Skin epidermis (tissue), 12 donors: ENCODE measurements around the gene GNG3.

Experiments
- H3K27ac ChIP-seq, 21 experiments: fragments of 200-600 bp; sonication (generic) in 11 of 21; one replicate each; pipeline ENCODE4 v1.5.0; 2020; ENCODE audit warnings: mild to moderate bottlenecking in 3 of 21, inconsistent platforms in 2 of 21, moderate library complexity in 2 of 21
- H3K4me3 ChIP-seq, 7 experiments: fragments of 200-600 bp; sonication (generic) in 2 of 7; one replicate each; pipeline ENCODE4 v1.5.0; 2020; ENCODE audit warnings: inconsistent platforms in 2 of 7, mild to moderate bottlenecking in 2 of 7, moderate library complexity in 1 of 7

The GNG3 gene

DNA sequence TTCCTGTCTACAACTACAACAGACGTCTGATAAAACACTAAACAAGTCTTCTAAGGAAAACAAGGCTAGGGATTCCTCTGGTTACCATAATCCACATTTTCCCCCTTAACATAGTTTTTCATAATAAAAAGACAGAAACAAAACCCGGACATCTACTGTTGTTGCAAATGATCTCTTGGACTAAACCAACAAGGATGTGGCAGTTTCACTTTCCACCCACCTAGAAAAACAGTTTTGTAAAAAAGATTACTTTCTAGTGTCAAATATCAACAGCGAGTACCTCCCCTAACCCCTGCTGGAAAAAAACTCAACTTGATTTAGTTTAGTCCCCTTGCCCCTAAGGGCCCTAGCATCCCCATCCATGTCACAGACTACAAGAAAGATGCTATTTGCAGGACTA is 5.4 kb downstream of the GNG3 start:
- H3K27ac ChIP-seq, result peak overlapping the region in 3 of 21 experiments; percentile 8 to 15 (median 9)
- no peak overlapping the region for H3K4me3 ChIP-seq

GRCh38 chr11:62713343-62713742 is 5.9 kb downstream of the GNG3 start:
- Histone ChIP-seq H3K4me3 (no peak overlapping the region), H3K27ac (peak overlapping the region in 3 of 21 experiments; percentile 8 to 15 (median 9))

DNA sequence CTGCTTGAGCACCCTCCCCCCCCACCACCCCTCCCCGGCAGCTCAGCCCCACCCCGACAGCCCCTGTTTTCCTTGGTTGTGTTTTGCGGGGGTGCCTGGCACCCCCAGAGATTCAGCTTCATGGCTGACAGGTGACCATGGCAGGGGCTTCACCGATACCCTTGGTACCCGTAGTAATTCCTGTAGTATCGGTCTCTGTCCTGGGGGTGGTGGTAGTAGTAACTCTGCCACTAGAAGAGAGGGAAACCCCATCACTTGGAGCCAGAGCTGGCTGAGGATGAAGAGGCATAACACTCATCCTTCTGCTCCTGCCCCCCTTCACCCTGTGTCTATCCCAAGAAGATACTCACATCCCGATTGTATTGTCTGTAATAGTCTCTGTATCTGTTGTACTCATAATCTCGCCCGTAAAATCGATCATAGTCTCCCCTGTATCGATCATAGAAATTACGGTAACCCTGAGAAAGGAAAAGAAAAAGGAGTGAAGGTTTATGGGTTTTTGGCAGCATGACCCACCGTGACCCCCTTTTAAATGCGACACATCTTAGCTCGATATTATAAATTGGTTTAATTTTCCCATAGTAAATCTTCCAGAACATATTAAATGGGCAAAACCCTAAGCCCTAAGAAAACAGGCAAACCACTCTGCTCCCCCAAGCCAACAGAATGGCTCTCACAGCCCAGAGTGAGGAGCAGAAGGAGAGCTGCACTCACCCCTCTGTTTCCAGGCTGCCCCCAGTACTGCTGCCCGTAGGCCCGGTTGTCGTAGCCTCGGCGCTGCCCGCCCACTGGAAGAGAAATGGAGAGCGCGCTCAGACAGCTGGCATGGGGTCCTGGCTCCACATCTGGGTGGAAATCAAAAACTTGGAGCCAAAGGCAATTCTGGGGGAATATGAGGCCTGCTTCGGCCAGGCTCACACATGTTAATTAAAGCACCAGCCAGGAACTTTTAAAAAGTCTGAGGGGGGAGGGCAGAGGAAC is 8.0 kb downstream of the GNG3 start:
- Histone ChIP-seq H3K4me3 (no peak overlapping the region), H3K27ac (peak overlapping the region in 3 of 21 experiments; percentile 3 to 38 (median 27))

GRCh38 chr11:62716206-62716605 is 8.7 kb downstream of the GNG3 start:
- Histone ChIP-seq H3K27ac (peak overlapping the region in 1 of 21 experiments; percentile 27), H3K4me3 (no peak overlapping the region)

DNA sequence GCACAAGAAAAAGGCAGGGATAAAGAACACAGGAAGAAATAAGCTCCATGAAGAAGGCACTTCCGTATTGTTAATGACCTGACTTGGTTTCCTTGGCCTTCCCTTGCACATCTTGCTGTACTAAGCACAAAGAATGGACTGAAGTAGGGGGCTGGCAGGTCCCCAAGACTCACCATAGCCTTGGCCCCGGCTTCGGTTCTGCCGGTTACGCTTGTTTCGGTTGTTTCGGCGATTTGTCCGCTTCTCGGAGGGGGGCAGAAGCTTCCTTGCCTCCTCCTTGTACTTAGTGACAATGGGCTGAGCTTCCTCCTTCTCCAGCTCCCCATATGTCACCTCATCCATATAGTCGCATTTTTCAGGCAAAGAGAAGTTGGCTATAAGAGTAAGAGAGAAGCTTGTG is 9.3 kb downstream of the GNG3 start:
- Histone ChIP-seq H3K4me3 (no peak overlapping the region), H3K27ac (peak overlapping the region in 1 of 21 experiments; percentile 13)

GRCh38 chr11:62719302-62719978 is 12.0 kb downstream of the GNG3 start:
- Histone ChIP-seq H3K27ac (peak overlapping the region in 1 of 21 experiments; percentile 20), H3K4me3 (no peak overlapping the region)

- H3K4me3 ChIP-seq, result no peak overlapping the region
- no peak overlapping the region for H3K27ac ChIP-seq
These were observed 14.5 kb downstream of the GNG3 start for GRCh38 chr11:62721994-62722393.

- Histone ChIP-seq H3K4me3 (peak overlapping the region in 3 of 7 experiments; percentile 1 to 90 (median 86)), H3K27ac (peak overlapping the region in 2 of 21 experiments; percentile 89 to 96)
These were observed 16.7 kb downstream of the GNG3 start for GRCh38 chr11:62724171-62724570.

DNA sequence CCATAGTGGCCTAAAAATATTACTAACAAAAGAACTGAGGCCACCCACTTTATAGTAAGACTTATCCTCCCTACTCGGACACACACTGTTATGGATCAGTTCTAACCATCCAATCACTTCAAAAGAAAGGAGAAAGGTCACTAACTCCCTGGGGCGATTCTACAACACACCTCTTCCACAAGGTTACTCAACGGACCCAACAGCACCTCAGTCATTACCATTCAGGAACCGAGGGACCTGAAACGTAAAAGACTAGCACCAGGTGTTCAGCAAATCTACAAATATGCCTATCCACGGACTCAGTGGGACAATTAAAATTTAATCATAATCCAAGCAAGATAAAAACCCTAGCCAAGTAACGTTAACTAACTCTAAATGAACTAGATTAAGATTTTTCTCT is 18.2 kb downstream of the GNG3 start:
- Histone ChIP-seq H3K27ac (peak overlapping the region in 18 of 21 experiments; percentile 86 to 99 (median 94)), H3K4me3 (peak overlapping the region; percentile 68 to 97 (median 90))

- H3K4me3 ChIP-seq, result peak overlapping the region; percentile 68 to 97 (median 90)
- H3K27ac ChIP-seq, result peak overlapping the region; percentile 86 to 99 (median 94)
These were observed 18.9 kb downstream of the GNG3 start for GRCh38 chr11:62726156-62726914.

DNA sequence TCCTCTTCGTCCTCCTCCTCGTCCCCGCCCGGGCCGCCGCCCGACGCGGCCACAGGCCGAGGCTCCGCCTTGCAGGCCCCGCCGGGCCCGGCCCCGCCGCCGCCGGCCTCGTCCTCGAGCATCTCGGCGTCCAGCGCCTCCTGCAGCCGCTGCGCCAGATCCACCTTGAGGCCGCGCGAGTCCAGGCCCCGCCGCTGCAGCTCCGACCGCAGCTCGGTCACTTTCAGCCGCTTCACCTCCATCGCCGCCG is 19.4 kb downstream of the GNG3 start:
- Histone ChIP-seq H3K4me3 (peak overlapping the region; percentile 68 to 97 (median 90)), H3K27ac (peak overlapping the region; percentile 86 to 99 (median 94))

GRCh38 chr11:62727165-62727871 is 19.8 kb downstream of the GNG3 start, which contains the start of gene HNRNPUL2:
TSS of gene HNRNPUL2 (minus strand) at chr11:62727457. CDS start at chr11:62727156, 301 bp downstream.
- Histone ChIP-seq H3K27ac (peak within 1 kb of the TSS; percentile 86 to 99 (median 94)), H3K4me3 (peak within 1 kb of the TSS; percentile 68 to 97 (median 90))

DNA sequence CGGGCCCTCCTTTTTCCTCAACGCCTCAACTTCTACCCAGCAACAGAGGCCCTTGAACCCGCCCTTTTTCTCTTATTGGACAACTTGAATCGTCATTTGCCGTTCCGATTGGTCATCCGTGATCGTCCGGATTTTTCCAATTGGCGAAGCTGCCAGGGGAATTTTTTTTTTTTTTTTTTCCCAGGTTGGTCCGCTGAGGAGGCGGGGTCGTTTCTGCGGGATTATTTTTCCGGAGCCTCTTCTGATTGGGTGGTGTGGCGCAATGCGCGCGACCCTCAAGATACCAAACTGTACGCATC is 20.3 kb downstream of the GNG3 start:
- Histone ChIP-seq H3K27ac (peak overlapping the region; percentile 68 to 99 (median 94)), H3K4me3 (peak overlapping the region; percentile 68 to 97 (median 90))

DNA sequence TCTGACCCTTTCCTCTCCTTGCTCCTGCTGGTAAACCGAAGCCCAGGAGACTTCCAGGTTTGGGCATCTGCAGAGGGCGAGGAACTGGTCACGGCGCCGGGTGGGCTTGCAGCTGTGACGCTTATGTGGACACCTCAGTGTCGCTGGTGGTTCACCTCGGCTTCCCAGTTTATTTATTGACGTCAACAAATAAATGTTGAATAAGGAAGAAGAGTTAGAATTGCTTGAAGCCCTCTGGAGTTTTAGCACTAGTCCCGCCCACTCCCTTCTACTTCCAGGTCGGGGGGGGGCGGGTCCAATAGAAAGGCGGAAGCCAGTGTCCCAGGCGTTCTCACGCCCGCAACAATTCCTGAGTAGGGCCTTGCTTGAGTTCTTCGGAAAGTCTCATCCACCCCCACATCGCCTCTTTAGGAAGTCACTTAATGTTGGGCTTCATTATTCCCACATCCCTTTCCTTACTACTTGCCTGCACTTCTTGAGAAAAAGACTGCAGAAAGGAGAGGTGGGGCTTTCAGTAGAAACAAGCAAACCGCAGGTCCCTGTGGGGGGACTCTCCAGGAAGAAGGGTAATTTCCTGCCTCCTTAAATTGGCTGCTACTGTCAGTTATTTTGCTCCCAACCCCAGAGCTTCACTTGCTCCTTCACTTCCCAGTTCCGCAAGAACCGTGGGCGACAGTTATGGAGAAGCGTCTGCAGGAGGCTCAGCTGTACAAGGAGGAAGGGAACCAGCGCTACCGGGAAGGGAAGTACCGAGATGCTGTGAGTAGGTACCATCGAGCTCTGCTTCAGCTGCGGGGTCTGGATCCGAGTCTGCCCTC is 20.9 kb downstream of the GNG3 start, which contains the start of gene TTC9C:
Gene TTC9C, plus strand, starts transcription at position 316 of the 818 bp plus-strand sequence. Its CDS starts 363 bp downstream, at position 679.
- peak within 1 kb of the TSS; percentile 68 to 97 (median 90) for H3K4me3 ChIP-seq
- peak within 1 kb of the TSS; percentile 68 to 99 (median 94) for H3K27ac ChIP-seq

DNA sequence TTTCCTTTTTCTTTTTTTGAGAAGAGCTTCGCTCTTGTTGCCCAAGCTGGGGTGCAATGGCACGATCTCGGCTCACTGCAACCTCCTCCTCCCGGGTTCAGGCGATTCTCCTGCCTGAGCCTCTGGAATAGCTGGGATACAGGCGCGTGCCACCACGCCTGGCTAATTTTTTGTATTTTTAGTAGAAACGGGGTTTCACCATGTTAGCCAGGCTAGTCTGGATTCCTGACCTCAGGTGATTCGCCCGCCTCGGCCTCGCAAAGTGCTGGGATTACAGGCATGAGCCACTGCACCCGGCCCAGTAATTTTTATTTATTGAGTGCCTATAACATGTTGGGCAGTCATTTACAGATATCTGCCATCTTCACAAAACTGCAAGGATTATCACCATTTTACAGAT is 22.6 kb downstream of the GNG3 start:
- Histone ChIP-seq H3K4me3 (peak overlapping the region in 6 of 7 experiments; percentile 68 to 97 (median 90)), H3K27ac (peak overlapping the region in 14 of 21 experiments; percentile 19 to 99 (median 94))

GRCh38 chr11:62732830-62733229 is 25.4 kb downstream of the GNG3 start:
- no peak overlapping the region for H3K27ac ChIP-seq
- H3K4me3 ChIP-seq, result no peak overlapping the region

- H3K27ac ChIP-seq, result no peak overlapping the region
- H3K4me3 ChIP-seq, result no peak overlapping the region
These were observed 29.7 kb downstream of the GNG3 start for GRCh38 chr11:62737196-62737595.

- no peak overlapping the region for H3K27ac ChIP-seq
- no peak overlapping the region for H3K4me3 ChIP-seq
These were observed 40.1 kb downstream of the GNG3 start for GRCh38 chr11:62747475-62748160.
